8988T (cell line): Measurements from ENCODE around the gene PDLIM1.

Experiments
- DNase-seq: peaks from one replicate; pipeline ENCODE4 v3.0.0; 2011

The PDLIM1 gene

GRCh38 chr10:95196046-95196445 is 94.8 kb downstream of the PDLIM1 start:
- no peak for DNase-seq

- no peak for DNase-seq
Measured at GRCh38 chr10:95193944-95194343, 96.9 kb downstream of the PDLIM1 start, which contains the start of gene ACSM6. TSS of gene ACSM6 (plus strand) at chr10:95194238. CDS start at chr10:95194486, 248 bp downstream.

GRCh38 chr10:95188593-95188992 is 102.2 kb downstream of the PDLIM1 start:
- no peak for DNase-seq

GRCh38 chr10:95187617-95188016 is 103.2 kb downstream of the PDLIM1 start:
- DNase-seq, result no peak
